Stimulated activated CD4-positive, alpha-beta T cell treated with anti-CD3 and anti-CD28 coated beads, Interleukin-2, amount 100 ng/mL, for 4 hours (primary cell): ENCODE measurements around the gene SUZ12.
"Not testable (repeated sequence)": the region's sequence is repeated elsewhere in the genome, so short reads cannot be mapped to it uniquely, and the experiment has no call there.

Experiments
- DNase-seq: peaks from one replicate; pipeline ENCODE4 v3.0.0-alpha.2; 2020; ENCODE audit warnings: low read depth

The SUZ12 gene

GRCh38 chr17:31936615-31937609 lies at the start of gene SUZ12:
Gene SUZ12, plus strand, starts transcription at chr17:31937007. Its CDS starts 240 bp downstream, at chr17:31937247.
- peak; percentile 77 for DNase-seq

GRCh38 chr17:31888124-31888523 lies 48.7 kb upstream of the SUZ12 start:
- DNase-seq, result no peak

GRCh38 chr17:31900877-31901276 lies 35.9 kb upstream of the SUZ12 start:
- DNase-seq, result no peak

GRCh38 chr17:31902693-31903092 lies 34.1 kb upstream of the SUZ12 start:
- no peak for DNase-seq

GRCh38 chr17:31903401-31903800 lies 33.4 kb upstream of the SUZ12 start:
- no peak for DNase-seq

- no peak for DNase-seq
Measured at GRCh38 chr17:31907342-31907962, 29.4 kb upstream of the SUZ12 start.

GRCh38 chr17:31908386-31908785 lies 28.4 kb upstream of the SUZ12 start:
- no peak for DNase-seq

- not testable (repeated sequence) for DNase-seq
Measured at GRCh38 chr17:31912705-31913104, 24.1 kb upstream of the SUZ12 start.

- DNase-seq, result no peak
Measured at GRCh38 chr17:31915456-31916100, 21.2 kb upstream of the SUZ12 start.

GRCh38 chr17:31916491-31917064 lies 20.2 kb upstream of the SUZ12 start:
- no peak for DNase-seq

GRCh38 chr17:31917065-31917529 lies 19.7 kb upstream of the SUZ12 start:
- no peak for DNase-seq

- DNase-seq, result not testable (repeated sequence)
Measured at GRCh38 chr17:31917721-31918120, 19.1 kb upstream of the SUZ12 start.

- no peak for DNase-seq
Measured at GRCh38 chr17:31918701-31919128, 18.1 kb upstream of the SUZ12 start.

GRCh38 chr17:31919802-31920525 lies 16.8 kb upstream of the SUZ12 start:
- DNase-seq, result no peak

GRCh38 chr17:31926100-31926729 lies 10.6 kb upstream of the SUZ12 start:
- DNase-seq, result no peak

- DNase-seq, result no peak
Measured at GRCh38 chr17:31931756-31932155, 5.1 kb upstream of the SUZ12 start.

GRCh38 chr17:31935512-31935911 lies 1.3 kb upstream of the SUZ12 start:
- DNase-seq, result no peak

- not testable (repeated sequence) for DNase-seq
Measured at GRCh38 chr17:31937926-31938641, 1.3 kb downstream of the SUZ12 start.

- DNase-seq, result not testable (repeated sequence)
Measured at GRCh38 chr17:31941916-31942315, 5.1 kb downstream of the SUZ12 start.

GRCh38 chr17:31942396-31942795 lies 5.6 kb downstream of the SUZ12 start:
- not testable (repeated sequence) for DNase-seq
